Bone marrow (tissue), 2 donors: Measurements from ENCODE around the gene VAV3.

Experiments used
- DNase-seq, 2 donors: peaks; one replicate each; lab custom pipeline; 2025; lab: John Stamatoyannopoulos, UW

The VAV3 gene

GRCh38 chr1:107974090-107974489 is 9.1 kb upstream of the VAV3 start:
- no peak for DNase-seq

- no peak for DNase-seq
Observed at GRCh38 chr1:107972391-107973180, 7.6 kb upstream of the VAV3 start.

- DNase-seq: no peak
Observed at GRCh38 chr1:107966550-107966949, 1.6 kb upstream of the VAV3 start.

- peak in 1 of 2 donors; percentile 63 for DNase-seq
Observed at GRCh38 chr1:107964336-107965109, 457 bp downstream of the VAV3 start.

- peak; percentile 45 to 63 for DNase-seq
Observed at GRCh38 chr1:107963601-107964335, 1.2 kb downstream of the VAV3 start.

GRCh38 chr1:107963008-107963407 is 2.0 kb downstream of the VAV3 start:
- DNase-seq: no peak

- DNase-seq: no peak
Observed at GRCh38 chr1:107954719-107955415, 10.1 kb downstream of the VAV3 start.

GRCh38 chr1:107954126-107954525 is 10.9 kb downstream of the VAV3 start:
- no peak for DNase-seq

- no peak for DNase-seq
Observed at GRCh38 chr1:107953556-107953955, 11.4 kb downstream of the VAV3 start.

- no peak for DNase-seq
Observed at GRCh38 chr1:107952989-107953388, 12.0 kb downstream of the VAV3 start.

- DNase-seq: no peak
Observed at GRCh38 chr1:107950464-107950863, 14.5 kb downstream of the VAV3 start.

- no peak for DNase-seq
Observed at GRCh38 chr1:107949467-107950253, 15.3 kb downstream of the VAV3 start.

- DNase-seq: no peak
Observed at GRCh38 chr1:107946794-107947193, 18.2 kb downstream of the VAV3 start.

GRCh38 chr1:107943694-107944093 is 21.3 kb downstream of the VAV3 start:
- no peak for DNase-seq

GRCh38 chr1:107942814-107943213 is 22.2 kb downstream of the VAV3 start:
- DNase-seq: no peak

- peak in 1 of 2 donors; percentile 69 for DNase-seq
Observed at GRCh38 chr1:107941531-107941930, 23.4 kb downstream of the VAV3 start.

- DNase-seq: peak; percentile 34 to 69
Observed at GRCh38 chr1:107941123-107941522, 23.9 kb downstream of the VAV3 start.

- no peak for DNase-seq
Observed at GRCh38 chr1:107940701-107941100, 24.3 kb downstream of the VAV3 start.

- DNase-seq: no peak
Observed at GRCh38 chr1:107940017-107940577, 24.9 kb downstream of the VAV3 start.

GRCh38 chr1:107939256-107939655 is 25.7 kb downstream of the VAV3 start:
- no peak for DNase-seq
